Neuronal stem cell (in vitro differentiated cells): ENCODE measurements around the gene CEP70.

Source experiments
- DNase-seq: peaks from one replicate; pipeline ENCODE4 v3.0.0-alpha.2; 2013; ENCODE audit warnings: low spot score
- H2AFZ ChIP-seq: one replicate; pipeline ENCODE4 v1.6.1; 2013; ENCODE audit warnings: mild to moderate bottlenecking, low read length, inconsistent platforms
- H2AK5ac ChIP-seq: 2 replicates; pipeline ENCODE4 v1.6.1; 2013; ENCODE audit warnings: low read depth, mild to moderate bottlenecking, inconsistent platforms, low read length, moderate library complexity, mixed read lengths
- H2BK120ac ChIP-seq: 2 replicates; pipeline ENCODE4 v1.6.1; 2013; ENCODE audit warnings: low read depth, mild to moderate bottlenecking, inconsistent platforms, low read length, moderate library complexity, mixed read lengths
- H2BK12ac ChIP-seq: one replicate; pipeline ENCODE4 v1.6.1; 2013; ENCODE audit warnings: low read length, inconsistent platforms
- H2BK15ac ChIP-seq: 2 replicates; pipeline ENCODE4 v1.6.1; 2013; ENCODE audit warnings: mild to moderate bottlenecking, low read length, inconsistent platforms, mixed read lengths
- H2BK5ac ChIP-seq: one replicate; pipeline ENCODE4 v1.6.1; 2013; ENCODE audit warnings: inconsistent platforms, mild to moderate bottlenecking, low read length, moderate library complexity
- H3K14ac ChIP-seq: one replicate; pipeline ENCODE4 v1.6.1; 2013; ENCODE audit warnings: low read length, inconsistent platforms
- H3K18ac ChIP-seq: 2 replicates; pipeline ENCODE4 v1.6.1; 2013; ENCODE audit warnings: low read length, inconsistent platforms
- H3K23ac ChIP-seq: 2 replicates; pipeline ENCODE4 v1.6.1; 2013; ENCODE audit warnings: low read depth, mild to moderate bottlenecking, mixed read lengths, low read length, inconsistent platforms; ENCODE audit not compliant: poor library complexity
- H3K27ac ChIP-seq: replicated peaks from 3 replicates; pipeline ENCODE4 v1.5.1; 2013; ENCODE audit warnings: low read length, inconsistent platforms
- H3K27me3 ChIP-seq, 3 experiments: 2 replicates each; pipeline ENCODE4 v1.6.1; 2013; ENCODE audit warnings: low read length in 3 of 3, mild to moderate bottlenecking in 2 of 3, inconsistent platforms in 1 of 3, low read depth in 1 of 3, mixed read lengths in 1 of 3, moderate library complexity in 1 of 3; ENCODE audit not compliant: control insufficient read depth in 3 of 3, insufficient read depth in 3 of 3
- H3K36me3 ChIP-seq, 2 donors: replicated peaks in 1 of 2; 2 replicates each; pipeline ENCODE4 v1.6.1; 2013; ENCODE audit warnings: low read length in 2 of 2; ENCODE audit not compliant: control insufficient read depth in 2 of 2, insufficient read depth in 2 of 2
- H3K4ac ChIP-seq: 2 replicates; pipeline ENCODE4 v1.6.1; 2013; ENCODE audit warnings: inconsistent platforms, mild to moderate bottlenecking, low read length, moderate library complexity
- H3K4me1 ChIP-seq, 2 donors: 1 replicate in 1 of 2; 2 replicates in 1 of 2; pipeline ENCODE4 v1.6.1; 2013; ENCODE audit warnings: low read length in 2 of 2, low read depth in 1 of 2; ENCODE audit not compliant: control insufficient read depth in 2 of 2, insufficient read depth in 1 of 2
- H3K4me2 ChIP-seq: one replicate; pipeline ENCODE4 v1.6.1; 2013; ENCODE audit warnings: mild to moderate bottlenecking, low read length, inconsistent platforms; ENCODE audit not compliant: insufficient read depth, poor library complexity, severe bottlenecking
- H3K4me3 ChIP-seq, 2 donors: 2 replicates each; pipeline ENCODE4 v1.5.1; 2013; ENCODE audit warnings: low read length in 2 of 2, mild to moderate bottlenecking in 2 of 2, inconsistent platforms in 1 of 2, moderate library complexity in 1 of 2
- H3K79me1 ChIP-seq: one replicate; pipeline ENCODE4 v1.6.1; 2013; ENCODE audit warnings: low read depth, mild to moderate bottlenecking, inconsistent platforms, low read length, moderate library complexity
- H3K9ac ChIP-seq: one replicate; pipeline ENCODE4 v1.6.1; 2013; ENCODE audit warnings: mild to moderate bottlenecking, low read depth, low read length, inconsistent platforms; ENCODE audit not compliant: poor library complexity
- H3K9me3 ChIP-seq, 2 donors: replicated peaks in 1 of 2; 2 replicates each; pipeline versions ENCODE3 to v1.6.1; 2013; ENCODE audit warnings: low read length in 2 of 2, mild to moderate bottlenecking in 2 of 2, inconsistent platforms in 1 of 2, low read depth in 1 of 2, mixed read lengths in 1 of 2, moderate library complexity in 1 of 2; ENCODE audit not compliant: control insufficient read depth in 2 of 2, insufficient read depth in 1 of 2
- H4K8ac ChIP-seq: one replicate; pipeline ENCODE4 v1.6.1; 2013; ENCODE audit warnings: low read depth, mild to moderate bottlenecking, inconsistent platforms, low read length, moderate library complexity
- H4K91ac ChIP-seq: one replicate; pipeline ENCODE4 v1.6.1; 2013; ENCODE audit warnings: low read length, low read depth, mild to moderate bottlenecking, inconsistent platforms; ENCODE audit not compliant: poor library complexity
- WGBS, 2 donors: extraction: QIAGEN DNeasy Blood & Tissue Kit; methylation state at CpG; one replicate each; pipeline ENCODE4 v1.1.7; 2013; ENCODE audit warnings: missing lambda C conversion rate in 2 of 2, mixed read lengths in 1 of 2; ENCODE audit not compliant: insufficient read length in 2 of 2, insufficient replicate concordance in 1 of 2; ENCODE audit errors: extremely low coverage in 2 of 2; 5-methylcytosine and 5-hydroxymethylcytosine counted together

CEP70 gene

DNA sequence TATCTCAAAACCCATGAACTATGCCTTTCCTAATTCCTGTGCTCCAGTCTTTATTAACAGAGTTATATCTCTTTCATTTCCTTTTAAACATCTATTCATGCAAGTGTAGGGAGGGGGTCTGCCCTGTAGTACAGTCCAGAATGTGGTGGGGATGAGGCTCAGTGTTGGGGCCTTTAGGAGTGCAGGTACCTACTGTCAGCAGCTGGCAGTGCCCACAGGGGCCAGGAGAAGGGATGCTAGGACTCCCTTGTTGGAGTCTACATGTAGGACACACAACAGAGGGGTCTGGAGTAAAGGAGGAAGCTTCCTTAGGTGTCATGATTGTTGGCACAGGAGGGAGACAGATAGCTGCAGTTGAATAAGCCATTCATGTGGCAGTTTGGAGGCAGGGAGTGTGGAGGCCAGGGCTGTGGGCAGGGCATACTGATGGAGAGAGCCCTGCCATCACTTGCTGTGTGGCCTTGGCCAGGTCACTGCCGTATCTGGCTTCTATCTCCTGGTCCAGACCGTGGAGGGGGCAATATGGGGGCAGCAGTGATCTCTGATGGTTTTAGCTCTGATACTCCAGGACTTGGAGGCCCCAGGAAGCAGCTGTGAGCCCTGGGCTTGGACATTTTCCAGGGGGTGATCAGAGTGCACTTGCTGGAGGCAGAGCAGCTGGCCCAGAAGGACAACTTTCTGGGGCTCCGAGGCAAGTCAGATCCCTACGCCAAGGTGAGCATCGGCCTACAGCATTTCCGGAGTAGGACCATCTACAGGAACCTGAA lies 130.2 kb downstream of the CEP70 start:
- Histone ChIP-seq H3K79me1 (no peaks in the 10 kb centered on the region), H3K4ac (no peak overlapping the region), H2BK5ac (no peak overlapping the region), H2AK5ac (no peak overlapping the region), H2BK12ac (no peak overlapping the region), H3K9ac (no peak overlapping the region), H3K9me3 (no peaks in the 10 kb centered on the region), H3K4me2 (no peak overlapping the region), H3K18ac (peak overlapping the region; percentile 8), H4K91ac (no peak overlapping the region), H3K23ac (peak overlapping the region; percentile 48), H3K4me1 (no peaks in the 10 kb centered on the region), H4K8ac (no peak overlapping the region), H2BK120ac (no peak overlapping the region), H3K27ac (no peak overlapping the region), H3K14ac (no peak overlapping the region), H2BK15ac (no peak overlapping the region), H2AFZ (no peak overlapping the region), H3K36me3 (no peaks in the 10 kb centered on the region), H3K27me3 (peaks cover 0 to 13% (median 0%) of the 10 kb centered on the region in 3 experiments), H3K4me3 (no peak overlapping the region)
- DNase-seq, result no peak
- no CpG with 5 or more reads among the region's 6 CpGs for WGBS, 2 donors

DNA sequence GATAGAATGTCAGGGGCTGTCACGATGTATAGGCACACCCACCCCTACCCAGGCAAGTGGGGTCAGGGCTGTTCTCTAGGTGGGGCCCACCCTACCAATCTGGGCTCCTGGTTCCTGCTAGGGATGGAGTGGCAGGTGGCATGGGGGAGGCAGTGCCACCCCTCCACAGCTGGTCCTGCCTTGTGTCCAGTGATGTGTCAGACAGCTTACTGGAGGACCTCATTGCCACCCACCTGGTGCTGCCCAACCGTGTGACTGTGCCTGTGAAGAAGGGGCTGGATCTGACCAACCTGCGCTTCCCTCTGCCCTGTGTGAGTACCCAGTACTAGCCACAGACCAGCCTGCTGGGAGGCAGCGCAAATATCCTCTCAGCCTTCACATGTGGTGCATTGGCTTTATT lies 132.2 kb downstream of the CEP70 start:
- Histone ChIP-seq H2AFZ (no peak overlapping the region), H3K14ac (no peak overlapping the region), H2BK12ac (no peak overlapping the region), H4K91ac (no peak overlapping the region), H3K27ac (no peak overlapping the region), H2BK5ac (no peak overlapping the region), H3K18ac (no peak overlapping the region), H2BK15ac (no peak overlapping the region), H3K23ac (peak overlapping the region; percentile 13), H3K4me1 (no peaks in the 10 kb centered on the region), H3K9ac (no peak overlapping the region), H3K4ac (no peak overlapping the region), H2BK120ac (no peak overlapping the region), H3K4me2 (no peak overlapping the region), H3K9me3 (no peaks in the 10 kb centered on the region), H3K4me3 (peak overlapping the region in 1 of 2 donors; percentile 32), H3K36me3 (no peaks in the 10 kb centered on the region), H3K27me3 (peaks cover 0 to 10% (median 0%) of the 10 kb centered on the region in 3 experiments), H2AK5ac (no peak overlapping the region), H4K8ac (no peak overlapping the region), H3K79me1 (no peaks in the 10 kb centered on the region)
- no CpG with 5 or more reads among the region's 4 CpGs for WGBS, 2 donors
- DNase-seq, result no peak

DNA sequence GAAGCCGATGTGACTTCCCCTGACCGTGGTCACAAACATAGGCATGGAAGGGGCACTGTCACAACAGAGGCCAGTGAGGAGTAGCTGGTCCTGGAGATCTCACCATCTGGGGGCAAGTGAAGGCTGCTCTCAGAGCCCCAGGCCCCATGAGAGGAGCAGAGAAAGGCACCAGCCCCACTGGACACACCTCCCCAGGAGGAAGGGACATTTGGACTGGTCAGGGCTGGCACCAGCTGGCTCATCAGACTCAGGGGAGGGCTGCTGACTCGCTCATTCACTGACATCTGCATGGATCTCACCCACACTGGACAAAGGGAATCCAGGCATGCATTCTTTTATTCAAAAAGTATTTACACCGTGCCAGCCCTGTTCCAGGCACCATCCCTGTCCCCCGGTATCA lies 132.8 kb downstream of the CEP70 start:
- H3K14ac ChIP-seq, result no peak overlapping the region
- H3K23ac ChIP-seq, result no peak overlapping the region
- no peak overlapping the region for H4K91ac ChIP-seq
- H2AK5ac ChIP-seq, result no peak overlapping the region
- H4K8ac ChIP-seq, result no peak overlapping the region
- H3K9me3 ChIP-seq, result no peaks in the 10 kb centered on the region
- peak overlapping the region; percentile 38 for H2AFZ ChIP-seq
- no peak overlapping the region for H2BK120ac ChIP-seq
- WGBS, 2 donors, result no CpG with 5 or more reads among the region's 5 CpGs
- no peak overlapping the region for H2BK15ac ChIP-seq
- H3K9ac ChIP-seq, result no peak overlapping the region
- no peak overlapping the region for H2BK5ac ChIP-seq
- H2BK12ac ChIP-seq, result no peak overlapping the region
- H3K4me2 ChIP-seq, result no peak overlapping the region
- no peaks in the 10 kb centered on the region for H3K36me3 ChIP-seq
- H3K27ac ChIP-seq, result no peak overlapping the region
- no peak overlapping the region for H3K4ac ChIP-seq
- H3K27me3 ChIP-seq, result peaks cover 0 to 6% (median 0%) of the 10 kb centered on the region in 3 experiments
- no peak for DNase-seq
- no peaks in the 10 kb centered on the region for H3K4me1 ChIP-seq
- no peak overlapping the region for H3K4me3 ChIP-seq
- peak overlapping the region; percentile 55 for H3K18ac ChIP-seq
- no peaks in the 10 kb centered on the region for H3K79me1 ChIP-seq

DNA sequence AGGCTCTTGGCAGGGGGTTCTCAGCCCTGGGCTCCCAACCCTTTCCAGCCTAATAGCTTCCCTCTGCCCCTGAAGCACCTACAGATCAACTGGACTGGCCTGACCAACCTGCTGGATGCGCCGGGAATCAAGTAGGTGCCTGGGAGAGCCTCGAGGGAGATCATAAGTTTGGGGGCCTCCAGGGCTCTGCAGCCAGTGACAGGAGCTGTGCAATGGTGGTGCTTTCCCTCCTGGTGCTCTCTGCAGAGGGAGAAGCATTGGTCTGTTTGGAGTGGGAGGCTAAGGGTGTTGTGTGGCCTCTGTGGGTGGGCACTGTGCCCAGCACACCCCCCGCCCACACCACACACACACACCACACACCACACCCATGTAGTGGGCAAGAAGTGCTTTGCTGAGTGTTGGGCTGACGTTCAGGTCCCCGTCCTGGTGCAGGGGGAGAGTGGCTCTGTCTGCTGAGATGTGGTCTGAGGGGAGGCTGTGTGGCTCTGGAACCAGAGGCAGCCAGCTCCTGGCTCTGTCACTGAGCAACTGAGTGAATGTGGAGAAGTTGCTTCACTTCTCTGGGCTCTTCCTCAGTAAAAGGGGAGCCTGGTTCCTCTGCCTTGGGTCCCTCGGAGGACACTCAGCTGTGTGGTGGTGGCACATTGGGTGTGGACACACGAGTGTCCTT lies 133.4 kb downstream of the CEP70 start:
- WGBS, 2 donors, result no CpG with 5 or more reads among the region's 8 CpGs
- Histone ChIP-seq H3K4me1 (no peaks in the 10 kb centered on the region), H3K9me3 (no peaks in the 10 kb centered on the region), H3K4me2 (no peak overlapping the region), H4K8ac (no peak overlapping the region), H2BK15ac (no peak overlapping the region), H3K4ac (no peak overlapping the region), H3K27me3 (peaks cover 0 to 6% (median 0%) of the 10 kb centered on the region in 3 experiments), H2BK120ac (no peak overlapping the region), H2AFZ (peak overlapping the region; percentile 38), H4K91ac (no peak overlapping the region), H3K27ac (no peak overlapping the region), H3K23ac (peak overlapping the region; percentile 25), H3K9ac (no peak overlapping the region), H3K18ac (peak overlapping the region; percentile 55), H3K79me1 (no peaks in the 10 kb centered on the region), H2BK5ac (no peak overlapping the region), H3K14ac (no peak overlapping the region), H3K36me3 (no peaks in the 10 kb centered on the region), H2BK12ac (no peak overlapping the region), H3K4me3 (peak overlapping the region in 1 of 2 donors; percentile 18), H2AK5ac (peak overlapping the region; percentile 66)
- no peak for DNase-seq
